Kidney (tissue), 14 donors: ENCODE data around the gene FAM120A. TPM values are rescaled to one million over a fixed set of nuclear protein-coding genes. Genes with fewer than 3 reads are reported as not detected.

Experiments
- DNase-seq, 5 donors: peaks; one replicate each; pipeline ENCODE4 v3.0.0-alpha.2; 2013 to 2020
- FAIRE-seq: peaks from 2 replicates; lab custom pipeline; 2012; peaks lifted over from hg19 to GRCh38; lab: Jason Lieb, UNC
- H3K27ac ChIP-seq, 2 donors: one replicate each; pipeline ENCODE4 v1.7.0; 2013; ENCODE audit warnings: low read depth in 2 of 2, low read length in 2 of 2, inconsistent platforms in 1 of 2
- H3K27me3 ChIP-seq: one replicate; pipeline ENCODE4 v1.7.1; 2013; ENCODE audit warnings: low read length, inconsistent platforms; ENCODE audit not compliant: control insufficient read depth, insufficient read depth
- H3K36me3 ChIP-seq, 3 donors: one replicate each; pipeline versions ENCODE4 v1.7.0 to v1.7.1; 2013; ENCODE audit warnings: low read length in 3 of 3, control low read depth in 1 of 3, inconsistent platforms in 1 of 3; ENCODE audit not compliant: insufficient read depth in 3 of 3, control insufficient read depth in 2 of 3
- H3K4me1 ChIP-seq, 3 donors: one replicate each; pipeline versions ENCODE4 v1.7.0 to v1.7.1; 2013; ENCODE audit warnings: low read length in 3 of 3, inconsistent platforms in 1 of 3, low read depth in 1 of 3; ENCODE audit not compliant: control insufficient read depth in 2 of 3, insufficient read depth in 2 of 3
- H3K4me3 ChIP-seq, 3 donors: one replicate each; pipeline versions ENCODE4 v1.7.0 to v1.8.1; 2013; ENCODE audit warnings: low read length in 3 of 3, control low read depth in 1 of 3, inconsistent platforms in 1 of 3
- H3K9ac ChIP-seq, 3 donors: one replicate each; pipeline versions ENCODE4 v1.7.0 to v1.7.1; 2013; ENCODE audit warnings: low read length in 3 of 3, control low read depth in 1 of 3, inconsistent platforms in 1 of 3
- H3K9me3 ChIP-seq, 3 donors: one replicate each; pipeline versions ENCODE4 v1.7.0 to v1.7.1; 2013; ENCODE audit warnings: low read length in 3 of 3, control low read depth in 1 of 3, inconsistent platforms in 1 of 3; ENCODE audit not compliant: control insufficient read depth in 2 of 3, insufficient read depth in 1 of 3
- intact Hi-C: fragments of 100-400 bp; cut with DNase I; formaldehyde crosslinking; loops from one replicate; pipeline ENCODE4 v1.11.1; 2022
- polyA plus RNA-seq: library from polyadenylated mRNA; stranded (reverse); fragments of 350-450 nt; fragmentation: Illumina TruSeq; extraction: RNeasy Lipid Tissue Mini Kit (QIAGEN cat#74804); gene quantifications from one replicate; pipeline ENCODE4 v1.2.3, GENCODE V29; 2014; ENCODE audit warnings: low read depth, low replicate concordance; ENCODE audit not compliant: insufficient read depth
- total RNA-seq: library from RNA; stranded (reverse); fragmentation: NEBNext Ultra II Directional; extraction: Animal tissue kit (Norgen Biotek cat#: 25700); gene quantifications from one replicate; pipeline ENCODE4 v1.2.1, GENCODE V29; 2021
- TF ChIP-seq, protein P1 (sequence below): IDR thresholded peaks from 3 replicates; pipeline ENCODE4 v1.5.1; 2012; ENCODE audit warnings: mild to moderate bottlenecking, moderate library complexity, borderline replicate concordance; ENCODE audit not compliant: insufficient read depth; ENCODE audit errors: extremely low read depth
- donor health status: control.
- donor health status: control.
- donor health status: control.
- donor health status: control.
- donor health status: control.
- donor health status: DM: yes; HTN: yes; CAD: no.
- donor health status: Normal renal cell carcinoma (clear cell type).

The FAM120A gene
- total and polyA plus RNA-seq, 2 donors from 2014 or later, result 43.7 to 127 TPM

DNA sequence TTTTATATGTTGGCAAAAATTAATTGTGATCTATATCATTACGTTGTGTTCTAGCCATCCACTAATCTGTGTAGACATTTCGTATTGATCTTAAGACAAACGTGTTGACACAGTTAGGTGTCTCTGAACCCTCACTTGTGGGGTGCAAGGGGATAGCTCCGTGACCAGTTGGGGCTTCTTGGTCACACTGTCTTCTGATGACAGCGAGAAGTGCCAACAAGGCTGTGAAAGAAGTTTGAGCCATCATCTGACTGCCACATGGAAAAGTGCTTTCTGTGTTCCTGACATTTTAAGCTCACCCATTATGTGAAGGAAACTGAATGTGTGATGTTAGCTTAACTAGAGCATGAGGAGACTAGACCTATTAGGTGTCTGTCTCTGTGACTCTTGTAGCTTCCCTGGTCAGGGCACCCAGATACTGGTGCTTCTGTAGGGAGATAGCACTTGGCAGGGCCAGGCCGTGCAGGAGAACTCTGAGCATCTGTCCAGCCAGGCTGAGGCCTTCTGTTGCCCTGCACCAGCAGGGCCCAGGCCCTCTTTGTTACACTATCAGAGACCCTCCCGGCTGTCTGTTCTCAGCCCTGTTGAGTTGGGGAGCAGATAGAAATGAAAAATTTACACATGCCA is 72.1 kb downstream of the FAM120A start:
- intact Hi-C loops, result no loop called here
- no peaks in the 10 kb centered on the region for H3K9me3 ChIP-seq
- H3K27ac ChIP-seq, result no peak overlapping the region
- FAIRE-seq (no peak), DNase-seq (no peak)
- H3K4me3 ChIP-seq, result no peak overlapping the region
- TF ChIP-seq, protein P1, sequence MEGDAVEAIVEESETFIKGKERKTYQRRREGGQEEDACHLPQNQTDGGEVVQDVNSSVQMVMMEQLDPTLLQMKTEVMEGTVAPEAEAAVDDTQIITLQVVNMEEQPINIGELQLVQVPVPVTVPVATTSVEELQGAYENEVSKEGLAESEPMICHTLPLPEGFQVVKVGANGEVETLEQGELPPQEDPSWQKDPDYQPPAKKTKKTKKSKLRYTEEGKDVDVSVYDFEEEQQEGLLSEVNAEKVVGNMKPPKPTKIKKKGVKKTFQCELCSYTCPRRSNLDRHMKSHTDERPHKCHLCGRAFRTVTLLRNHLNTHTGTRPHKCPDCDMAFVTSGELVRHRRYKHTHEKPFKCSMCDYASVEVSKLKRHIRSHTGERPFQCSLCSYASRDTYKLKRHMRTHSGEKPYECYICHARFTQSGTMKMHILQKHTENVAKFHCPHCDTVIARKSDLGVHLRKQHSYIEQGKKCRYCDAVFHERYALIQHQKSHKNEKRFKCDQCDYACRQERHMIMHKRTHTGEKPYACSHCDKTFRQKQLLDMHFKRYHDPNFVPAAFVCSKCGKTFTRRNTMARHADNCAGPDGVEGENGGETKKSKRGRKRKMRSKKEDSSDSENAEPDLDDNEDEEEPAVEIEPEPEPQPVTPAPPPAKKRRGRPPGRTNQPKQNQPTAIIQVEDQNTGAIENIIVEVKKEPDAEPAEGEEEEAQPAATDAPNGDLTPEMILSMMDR, result no peak
- no peaks in the 10 kb centered on the region for H3K27me3 ChIP-seq
- no peaks in the 10 kb centered on the region for H3K4me1 ChIP-seq
- H3K9ac ChIP-seq, result no peak overlapping the region
- peaks cover 0 to 29% (median 20%) of the 10 kb centered on the region in 3 donors for H3K36me3 ChIP-seq

DNA sequence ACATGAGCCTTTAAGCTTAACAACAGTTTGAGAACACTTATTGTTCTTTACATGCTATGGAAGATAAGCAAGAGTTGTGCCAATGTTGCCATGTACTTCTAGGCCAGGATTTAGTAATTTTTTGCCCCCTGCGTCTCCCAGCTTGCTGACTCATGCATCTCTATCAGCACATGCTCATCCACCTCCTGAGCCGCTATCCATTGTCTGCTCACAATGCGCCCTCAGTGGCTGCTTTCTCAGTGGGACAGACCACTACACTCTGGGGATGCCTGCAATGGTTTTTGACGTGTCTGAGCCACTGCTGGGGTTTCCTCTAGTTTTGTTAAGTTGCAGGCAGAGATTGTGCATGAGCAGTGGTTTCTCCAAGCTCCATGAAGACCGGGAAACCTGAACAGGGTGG is 74.0 kb downstream of the FAM120A start:
- no peak overlapping the region for H3K4me3 ChIP-seq
- no peak overlapping the region for H3K27ac ChIP-seq
- no peaks in the 10 kb centered on the region for H3K27me3 ChIP-seq
- no peak overlapping the region for H3K9ac ChIP-seq
- intact Hi-C loops, result no loop called here
- H3K36me3 ChIP-seq, result peaks cover 0 to 40% (median 28%) of the 10 kb centered on the region in 3 donors
- TF ChIP-seq, protein P1, result no peak
- DNase-seq, result no peak
- FAIRE-seq, result no peak
- no peaks in the 10 kb centered on the region for H3K9me3 ChIP-seq
- no peaks in the 10 kb centered on the region for H3K4me1 ChIP-seq

DNA sequence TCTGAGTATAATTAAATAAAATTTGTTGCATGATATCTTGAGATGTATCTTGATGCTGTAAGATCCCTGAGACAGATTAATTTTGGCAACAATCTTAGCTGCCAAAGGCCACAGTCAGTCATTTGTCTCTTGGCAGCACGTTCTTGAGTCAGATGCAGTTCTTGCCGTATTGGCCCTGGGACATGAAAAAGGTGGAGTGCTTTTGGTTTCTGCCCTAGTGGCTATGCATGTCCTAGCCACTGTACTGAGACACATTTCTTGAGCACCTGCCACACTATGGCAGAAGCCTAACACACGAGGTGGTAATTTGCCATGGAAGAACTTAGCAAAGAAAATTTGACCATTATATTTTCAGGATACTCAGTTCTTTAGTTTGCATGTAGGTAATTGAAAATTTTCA is 79.9 kb downstream of the FAM120A start:
- H3K9ac ChIP-seq, result no peak overlapping the region
- DNase-seq (no peak), FAIRE-seq (no peak)
- H3K4me3 ChIP-seq, result no peak overlapping the region
- intact Hi-C loops, result no loop called here
- no peaks in the 10 kb centered on the region for H3K9me3 ChIP-seq
- H3K36me3 ChIP-seq, result peaks cover 0 to 63% (median 27%) of the 10 kb centered on the region in 3 donors
- no peaks in the 10 kb centered on the region for H3K27me3 ChIP-seq
- H3K27ac ChIP-seq, result no peak overlapping the region
- no peaks in the 10 kb centered on the region for H3K4me1 ChIP-seq
- TF ChIP-seq, protein P1, result no peak
